Stimulated activated naive B cell treated with anti-CD40 and anti-IgM and Interleukin-4, amounts not matched to agents 10 μg/mL and 1 μg/mL and 100 μg/mL, for 72 hours (primary cell): ENCODE measurements around the gene CCDC188.
"Not testable (repeated sequence)": the region's sequence is repeated elsewhere in the genome, so short reads cannot be mapped to it uniquely, and the experiment has no call there.

Experiments used
- ATAC-seq, 2 donors: fragments of 150-1000 bp; cut with Tn5 transposase; replicated peaks; 2 replicates each; pipeline ENCODE4 v1.10.0; 2021; ENCODE audit warnings: moderate library complexity in 1 of 2
- DNase-seq: peaks from one replicate; pipeline ENCODE4 v3.0.0; 2021
- H3K27ac Mint-ChIP-seq: one replicate; pipeline ENCODE4 v1.8.0; 2022; ENCODE audit warnings: mild to moderate bottlenecking, mixed read lengths
- H3K27me3 Mint-ChIP-seq, 2 donors: one replicate each; pipeline ENCODE4 v1.8.0; 2022; ENCODE audit warnings: mixed read lengths in 2 of 2
- H3K36me3 Mint-ChIP-seq, 2 donors: one replicate each; pipeline ENCODE4 v1.8.0; 2022; ENCODE audit warnings: mixed read lengths in 2 of 2, mild to moderate bottlenecking in 1 of 2
- H3K4me1 Mint-ChIP-seq, 2 donors: one replicate each; pipeline ENCODE4 v1.8.0; 2022; ENCODE audit warnings: mixed read lengths in 2 of 2, mild to moderate bottlenecking in 1 of 2
- H3K4me3 Mint-ChIP-seq, 2 donors: one replicate each; pipeline ENCODE4 v1.8.0; 2022; ENCODE audit warnings: mild to moderate bottlenecking in 2 of 2, mixed read lengths in 2 of 2, moderate library complexity in 1 of 2
- H3K9me3 Mint-ChIP-seq, 2 donors: one replicate each; pipeline ENCODE4 v1.8.0; 2022; ENCODE audit warnings: mixed read lengths in 2 of 2, mild to moderate bottlenecking in 1 of 2

CCDC188 gene

GRCh38 chr22:20169253-20169822 is 18.5 kb upstream of the CCDC188 start:
- peaks cover 0 to under 1% of the 10 kb centered on the region in 2 donors for H3K4me1 Mint-ChIP-seq
- no peak for DNase-seq
- no peak overlapping the region for H3K4me3 Mint-ChIP-seq
- H3K9me3 Mint-ChIP-seq, result peaks cover under 1 to 2% of the 10 kb centered on the region in 2 donors
- ATAC-seq, result no peak
- no peak overlapping the region for H3K27ac Mint-ChIP-seq
- peaks cover 0 to 4% of the 10 kb centered on the region in 2 donors for H3K27me3 Mint-ChIP-seq
- H3K36me3 Mint-ChIP-seq, result no peaks in the 10 kb centered on the region

DNA sequence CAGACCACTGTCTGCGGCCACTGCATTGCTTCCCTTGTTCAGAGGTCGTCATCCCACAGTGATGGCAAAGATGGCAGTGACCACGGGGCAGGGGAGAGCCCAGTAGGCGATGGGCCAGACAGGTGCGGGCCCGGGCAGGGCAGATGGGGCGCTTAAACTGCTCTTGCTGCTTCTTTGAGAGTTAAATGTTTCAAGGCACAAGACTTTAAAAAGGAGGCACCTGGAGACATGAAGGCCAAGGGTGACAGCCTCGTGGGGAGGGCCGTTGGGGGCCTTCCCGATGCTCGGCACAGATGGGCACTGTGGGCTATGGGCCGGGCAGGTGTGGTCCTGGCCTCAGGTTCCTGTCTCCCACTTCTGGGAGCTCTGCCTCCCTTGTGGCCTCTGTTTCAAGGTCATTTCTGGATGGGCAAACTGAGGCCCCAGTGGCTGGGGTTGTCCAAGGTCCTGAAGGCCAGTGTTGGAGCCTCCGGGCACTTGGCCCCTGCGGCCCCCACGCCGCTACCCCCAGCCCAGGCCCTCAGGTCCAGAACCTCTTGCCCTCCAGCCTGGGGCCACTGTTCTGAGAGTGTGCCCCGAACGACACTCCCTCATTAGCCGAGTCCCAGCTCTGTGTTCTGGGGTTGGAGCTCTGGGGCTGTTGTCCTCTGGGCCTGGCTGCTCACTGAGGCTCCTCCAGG is 16.9 kb upstream of the CCDC188 start:
- Mint-ChIP-seq H3K4me3 (no peak overlapping the region), H3K36me3 (no peaks in the 10 kb centered on the region), H3K27me3 (peaks cover 0 to 4% of the 10 kb centered on the region in 2 donors), H3K9me3 (peaks cover 2 to 4% of the 10 kb centered on the region in 2 donors), H3K27ac (no peak overlapping the region), H3K4me1 (peaks cover 0 to 3% of the 10 kb centered on the region in 2 donors)
- ATAC-seq (no peak), DNase-seq (no peak)

- H3K4me3 Mint-ChIP-seq, result no peak overlapping the region
- ATAC-seq (no peak), DNase-seq (no peak)
- no peak overlapping the region for H3K27ac Mint-ChIP-seq
- H3K27me3 Mint-ChIP-seq, result peaks cover 0 to 4% of the 10 kb centered on the region in 2 donors
- peaks cover 2 to 4% of the 10 kb centered on the region in 2 donors for H3K9me3 Mint-ChIP-seq
- no peaks in the 10 kb centered on the region for H3K36me3 Mint-ChIP-seq
- peaks cover 0 to 3% of the 10 kb centered on the region in 2 donors for H3K4me1 Mint-ChIP-seq
These were observed 15.8 kb upstream of the CCDC188 start for GRCh38 chr22:20166703-20167102.

DNA sequence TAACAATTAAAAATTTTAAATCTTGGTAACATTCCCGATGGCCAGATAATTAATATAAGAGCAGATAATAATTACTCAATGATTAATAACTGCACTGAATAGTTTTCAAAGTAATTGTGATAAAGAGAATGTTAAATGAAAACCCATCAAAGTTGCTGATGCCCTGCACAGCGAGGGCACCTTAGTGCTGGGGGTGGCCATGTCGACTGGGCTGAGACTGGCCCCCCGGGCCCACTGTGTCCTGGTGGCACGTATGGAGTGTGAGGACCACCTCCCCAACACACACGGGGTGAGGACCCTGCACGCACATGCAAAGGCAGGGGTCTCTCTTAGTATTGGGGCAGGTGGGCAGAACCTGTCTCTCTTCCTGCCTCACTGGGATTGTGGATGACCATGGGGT is 15.1 kb upstream of the CCDC188 start:
- no peak overlapping the region for H3K4me3 Mint-ChIP-seq
- H3K4me1 Mint-ChIP-seq, result peaks cover 0 to 3% of the 10 kb centered on the region in 2 donors
- H3K9me3 Mint-ChIP-seq, result peaks cover 2 to 4% of the 10 kb centered on the region in 2 donors
- peaks cover 0 to 4% of the 10 kb centered on the region in 2 donors for H3K27me3 Mint-ChIP-seq
- no peak for ATAC-seq
- no peak overlapping the region for H3K27ac Mint-ChIP-seq
- no peak for DNase-seq
- no peaks in the 10 kb centered on the region for H3K36me3 Mint-ChIP-seq

- H3K36me3 Mint-ChIP-seq, result no peaks in the 10 kb centered on the region
- H3K4me3 Mint-ChIP-seq, result no peak overlapping the region
- H3K4me1 Mint-ChIP-seq, result peaks cover 0 to 3% of the 10 kb centered on the region in 2 donors
- DNase-seq (no peak), ATAC-seq (no peak)
- peaks cover 2 to 4% of the 10 kb centered on the region in 2 donors for H3K9me3 Mint-ChIP-seq
- H3K27ac Mint-ChIP-seq, result no peak overlapping the region
- H3K27me3 Mint-ChIP-seq, result peaks cover 0 to 2% of the 10 kb centered on the region in 2 donors
These were observed 14.6 kb upstream of the CCDC188 start for GRCh38 chr22:20165421-20165820.

GRCh38 chr22:20164863-20165262 is 14.0 kb upstream of the CCDC188 start:
- H3K27me3 Mint-ChIP-seq, result peaks cover 0 to 5% of the 10 kb centered on the region in 2 donors
- peaks cover 0 to 3% of the 10 kb centered on the region in 2 donors for H3K4me1 Mint-ChIP-seq
- H3K27ac Mint-ChIP-seq, result no peak overlapping the region
- ATAC-seq (no peak), DNase-seq (no peak)
- no peak overlapping the region for H3K4me3 Mint-ChIP-seq
- H3K36me3 Mint-ChIP-seq, result no peaks in the 10 kb centered on the region
- H3K9me3 Mint-ChIP-seq, result peaks cover 2 to 4% of the 10 kb centered on the region in 2 donors

DNA sequence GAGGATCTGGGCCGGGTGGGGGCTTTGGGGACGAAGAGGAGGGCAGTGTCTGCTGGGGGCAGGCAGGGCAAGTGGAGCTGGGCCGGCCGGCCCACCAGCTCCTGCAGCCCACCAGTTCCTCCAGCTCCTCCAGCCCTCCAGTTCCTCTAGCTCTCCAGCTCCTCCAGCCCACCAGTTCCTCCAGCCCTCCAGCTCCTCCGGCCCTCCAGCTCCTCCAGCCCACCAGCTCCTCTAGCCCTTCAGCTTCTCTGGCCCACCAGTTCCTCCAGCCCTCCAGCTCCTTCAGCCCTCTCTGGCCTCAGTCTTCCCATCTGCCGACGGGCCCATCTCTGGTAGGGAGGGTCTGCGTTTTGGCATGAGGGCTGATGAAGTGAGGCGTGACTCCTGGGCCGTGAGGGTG is 9.2 kb upstream of the CCDC188 start:
- DNase-seq, result no peak
- Mint-ChIP-seq H3K4me3 (no peak overlapping the region), H3K27ac (no peak overlapping the region), H3K9me3 (peaks cover 2 to 4% of the 10 kb centered on the region in 2 donors), H3K4me1 (peaks cover 6% of the 10 kb centered on the region in 2 donors), H3K36me3 (no peaks in the 10 kb centered on the region), H3K27me3 (peaks cover 16 to 45% of the 10 kb centered on the region in 2 donors)
- ATAC-seq, result no peak

- H3K27ac Mint-ChIP-seq, H3K36me3 Mint-ChIP-seq, H3K4me1 Mint-ChIP-seq, DNase-seq, H3K9me3 Mint-ChIP-seq, H3K4me3 Mint-ChIP-seq, ATAC-seq: not testable (repeated sequence)
- peaks cover 16 to 45% of the 10 kb centered on the region in 2 donors for H3K27me3 Mint-ChIP-seq
These were observed 8.7 kb upstream of the CCDC188 start for GRCh38 chr22:20159531-20159930.

- no peak for ATAC-seq
- peaks cover 3 to 6% of the 10 kb centered on the region in 2 donors for H3K4me1 Mint-ChIP-seq
- H3K27ac Mint-ChIP-seq, result no peak overlapping the region
- H3K36me3 Mint-ChIP-seq, result no peaks in the 10 kb centered on the region
- DNase-seq, result no peak
- no peak overlapping the region for H3K4me3 Mint-ChIP-seq
- peaks cover 16 to 45% of the 10 kb centered on the region in 2 donors for H3K27me3 Mint-ChIP-seq
- peaks cover 0 to under 1% of the 10 kb centered on the region in 2 donors for H3K9me3 Mint-ChIP-seq
These were observed 8.2 kb upstream of the CCDC188 start for GRCh38 chr22:20159076-20159475.

DNA sequence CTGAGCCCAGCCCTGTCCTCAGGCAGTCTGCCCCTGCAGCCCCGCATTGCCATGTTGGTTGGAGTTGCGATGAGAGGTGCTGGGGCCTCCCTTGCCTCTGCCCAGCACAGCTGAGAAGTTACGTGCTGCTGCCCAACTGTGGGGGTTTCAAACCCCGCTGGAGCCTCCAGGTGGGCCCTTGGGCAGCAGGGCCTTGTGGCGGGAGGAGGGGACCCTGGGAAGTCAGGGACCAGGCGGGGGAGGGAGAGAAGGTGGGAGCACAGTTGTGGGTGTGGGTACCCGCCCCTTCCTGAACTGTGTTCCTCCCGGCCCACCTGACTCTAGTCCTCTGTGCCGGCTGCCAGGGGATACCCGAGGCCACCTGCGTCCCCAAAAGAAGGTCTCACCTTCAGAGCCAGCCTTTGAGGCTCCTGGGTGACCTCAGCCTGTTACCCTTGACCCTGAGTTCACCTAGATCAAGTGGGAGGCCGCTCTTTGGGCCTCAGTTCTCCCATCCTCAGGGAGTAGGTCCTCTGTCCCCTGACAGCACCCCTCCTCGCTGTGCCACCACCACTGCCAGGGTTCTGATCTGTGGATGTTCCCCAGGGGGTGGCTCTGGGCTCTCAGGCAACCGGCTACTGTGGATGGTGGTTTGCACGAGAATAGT is 7.7 kb upstream of the CCDC188 start:
- Mint-ChIP-seq H3K36me3 (no peaks in the 10 kb centered on the region), H3K4me3 (no peak overlapping the region), H3K4me1 (peaks cover 3 to 6% of the 10 kb centered on the region in 2 donors), H3K27ac (no peak overlapping the region), H3K9me3 (no peaks in the 10 kb centered on the region), H3K27me3 (peaks cover 16 to 45% of the 10 kb centered on the region in 2 donors)
- ATAC-seq (no peak), DNase-seq (no peak)

DNA sequence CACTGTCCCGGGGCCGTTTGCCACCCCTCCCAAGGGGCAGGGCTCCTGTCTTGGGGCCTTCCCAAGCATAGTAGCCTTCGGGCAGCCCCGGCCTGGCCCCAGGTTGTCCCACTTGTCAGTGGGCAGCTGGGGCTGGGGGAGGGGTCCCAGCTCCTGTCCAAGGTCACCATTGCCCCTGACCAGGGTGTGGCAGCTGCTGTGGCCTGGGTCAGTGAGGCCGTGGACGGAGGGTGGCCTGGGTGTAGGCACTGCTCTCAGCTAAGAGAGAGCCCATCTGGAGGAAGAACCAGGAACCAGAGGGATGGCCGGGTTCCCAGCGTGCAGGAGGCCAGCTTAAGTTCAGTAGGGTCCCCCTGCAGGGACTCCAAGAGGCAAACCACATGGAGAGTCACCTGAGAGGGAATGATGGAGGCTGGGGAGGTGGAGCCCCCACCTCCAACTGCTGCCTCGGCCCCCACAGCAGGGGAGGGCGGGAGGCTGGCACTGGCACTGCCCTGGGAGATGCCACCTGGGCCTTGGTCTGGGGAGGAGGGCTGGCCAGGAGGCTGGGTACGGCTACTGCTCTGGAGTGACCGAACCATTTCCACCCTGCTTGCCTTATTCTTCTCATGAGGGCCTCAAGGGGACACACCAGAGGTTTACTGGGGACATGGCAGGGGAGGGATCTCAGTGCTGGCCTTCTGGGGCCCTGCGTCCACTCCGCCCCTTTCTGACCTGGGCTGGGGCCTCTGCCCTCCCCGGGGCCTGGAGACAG is 6.8 kb upstream of the CCDC188 start:
- Mint-ChIP-seq H3K27ac (no peak overlapping the region), H3K9me3 (no peaks in the 10 kb centered on the region), H3K36me3 (no peaks in the 10 kb centered on the region), H3K27me3 (peaks cover 16 to 45% of the 10 kb centered on the region in 2 donors), H3K4me1 (peaks cover 3 to 6% of the 10 kb centered on the region in 2 donors), H3K4me3 (no peak overlapping the region)
- ATAC-seq (peak in 1 of 2 donors; percentile 2), DNase-seq (no peak)

DNA sequence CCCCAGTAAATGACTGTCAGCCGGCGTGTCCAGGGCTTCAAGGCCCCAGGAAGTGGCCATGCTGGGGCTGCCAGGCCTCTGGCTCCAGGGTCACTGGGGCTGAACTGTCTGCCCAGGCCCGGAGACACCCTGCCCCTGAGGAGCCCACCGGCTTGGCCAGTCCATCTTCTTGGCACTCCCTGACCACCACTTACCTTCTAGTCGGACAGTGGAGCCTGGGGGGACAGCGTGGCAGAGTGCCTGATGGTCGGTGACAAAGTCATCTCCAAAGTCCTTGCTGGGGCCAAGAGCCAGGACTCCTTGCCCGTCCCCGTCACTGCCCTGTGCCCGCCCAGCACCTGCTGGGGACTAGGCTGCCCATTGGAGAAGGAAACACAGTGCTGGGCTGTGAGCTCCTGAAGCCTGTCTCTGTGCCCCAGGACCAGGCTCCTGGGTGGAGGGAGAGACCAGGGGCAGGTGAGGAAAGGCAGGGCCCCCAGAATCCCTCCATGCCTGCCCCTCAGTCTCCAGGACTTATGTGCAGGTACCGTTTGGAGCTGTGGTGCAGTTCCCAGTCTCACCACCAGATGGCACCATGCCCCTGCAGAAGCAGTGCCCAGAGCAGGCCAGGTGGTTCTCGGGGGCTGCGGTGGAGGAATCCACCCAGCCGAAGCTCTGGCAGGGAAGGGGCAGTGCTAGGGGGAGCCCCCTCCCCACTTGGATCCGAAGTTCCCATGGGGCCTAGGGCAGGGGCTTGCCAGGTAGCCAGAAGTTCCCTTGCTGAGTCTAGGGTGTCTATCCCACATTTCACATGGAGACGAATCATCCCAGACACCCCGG is 6.0 kb upstream of the CCDC188 start:
- peak overlapping the region; percentile 7 for H3K27ac Mint-ChIP-seq
- H3K36me3 Mint-ChIP-seq, result no peaks in the 10 kb centered on the region
- no peaks in the 10 kb centered on the region for H3K9me3 Mint-ChIP-seq
- ATAC-seq, result peak; percentile 91 to 95
- peak; percentile 78 for DNase-seq
- H3K27me3 Mint-ChIP-seq, result peaks cover 16 to 45% of the 10 kb centered on the region in 2 donors
- H3K4me3 Mint-ChIP-seq, result no peak overlapping the region
- peaks cover 3 to 6% of the 10 kb centered on the region in 2 donors for H3K4me1 Mint-ChIP-seq

GRCh38 chr22:20156042-20156389 is 5.2 kb upstream of the CCDC188 start:
- ATAC-seq (no peak), DNase-seq (no peak)
- peaks cover 16 to 45% of the 10 kb centered on the region in 2 donors for H3K27me3 Mint-ChIP-seq
- H3K4me3 Mint-ChIP-seq, result no peak overlapping the region
- no peak overlapping the region for H3K27ac Mint-ChIP-seq
- peaks cover 3 to 6% of the 10 kb centered on the region in 2 donors for H3K4me1 Mint-ChIP-seq
- no peaks in the 10 kb centered on the region for H3K36me3 Mint-ChIP-seq
- no peaks in the 10 kb centered on the region for H3K9me3 Mint-ChIP-seq
